RWPE1 (cell line): ENCODE results near the gene KATNAL2.

Experiments
- CTCF ChIA-PET: fragments of 350-600 bp; sonication (Branson Sonifier 250); formaldehyde crosslinking; extraction: SDS; loops from one replicate; lab custom pipeline; 2021; lab: Yijun Ruan, JAX
- POLR2A ChIA-PET: fragments of 400-600 bp; formaldehyde crosslinking; extraction: SDS; loops from one replicate; lab custom pipeline; 2020; ENCODE audit warnings: antibody characterized with exemption; ENCODE audit not compliant: low non-redundant PET; lab: Yijun Ruan, JAX
- DNase-seq: peaks from one replicate; pipeline ENCODE4 v3.0.0; 2012; ENCODE audit warnings: low spot score
- H3K27ac ChIP-seq: fragments of 450-650 bp; 2 replicates; pipeline ENCODE4 v1.5.1; 2017
- TF ChIP-seq, protein P1 (sequence below): fragments of 450-650 bp; conservative IDR thresholded peaks from 2 replicates; pipeline ENCODE4 v1.5.1; 2017; ENCODE audit warnings: low read depth, mild to moderate bottlenecking

KATNAL2 gene

DNA sequence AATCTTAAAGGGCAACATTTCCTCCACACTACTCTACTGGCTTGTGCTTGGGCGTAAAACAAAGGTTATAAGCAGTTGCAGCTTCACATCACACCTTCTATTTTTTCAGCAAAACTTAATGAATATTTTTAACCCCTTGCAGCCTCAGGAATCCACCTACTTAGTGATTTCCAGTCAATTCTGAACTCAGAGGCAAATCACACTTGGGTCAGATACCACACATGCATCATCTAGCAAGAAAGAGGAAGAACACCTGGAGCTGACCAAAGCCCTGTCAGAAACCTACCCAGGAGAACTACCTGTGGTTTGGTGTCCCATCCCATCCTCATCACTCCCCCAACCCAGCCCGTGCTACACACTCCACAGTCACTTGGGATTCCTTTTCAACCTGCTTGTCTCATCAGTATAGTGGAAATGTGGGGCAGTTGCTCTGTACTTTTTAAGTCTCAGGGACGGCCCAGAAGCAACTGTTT is 25.6 kb upstream of the KATNAL2 start:
- ChIA-PET CTCF (no interaction called here), POLR2A (no interaction called here)
- TF ChIP-seq, protein P1, sequence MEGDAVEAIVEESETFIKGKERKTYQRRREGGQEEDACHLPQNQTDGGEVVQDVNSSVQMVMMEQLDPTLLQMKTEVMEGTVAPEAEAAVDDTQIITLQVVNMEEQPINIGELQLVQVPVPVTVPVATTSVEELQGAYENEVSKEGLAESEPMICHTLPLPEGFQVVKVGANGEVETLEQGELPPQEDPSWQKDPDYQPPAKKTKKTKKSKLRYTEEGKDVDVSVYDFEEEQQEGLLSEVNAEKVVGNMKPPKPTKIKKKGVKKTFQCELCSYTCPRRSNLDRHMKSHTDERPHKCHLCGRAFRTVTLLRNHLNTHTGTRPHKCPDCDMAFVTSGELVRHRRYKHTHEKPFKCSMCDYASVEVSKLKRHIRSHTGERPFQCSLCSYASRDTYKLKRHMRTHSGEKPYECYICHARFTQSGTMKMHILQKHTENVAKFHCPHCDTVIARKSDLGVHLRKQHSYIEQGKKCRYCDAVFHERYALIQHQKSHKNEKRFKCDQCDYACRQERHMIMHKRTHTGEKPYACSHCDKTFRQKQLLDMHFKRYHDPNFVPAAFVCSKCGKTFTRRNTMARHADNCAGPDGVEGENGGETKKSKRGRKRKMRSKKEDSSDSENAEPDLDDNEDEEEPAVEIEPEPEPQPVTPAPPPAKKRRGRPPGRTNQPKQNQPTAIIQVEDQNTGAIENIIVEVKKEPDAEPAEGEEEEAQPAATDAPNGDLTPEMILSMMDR: no peak
- DNase-seq: no peak
- no peak overlapping the region for H3K27ac ChIP-seq

GRCh38 chr18:46892842-46893241 is 24.6 kb upstream of the KATNAL2 start:
- TF ChIP-seq, protein P1: no peak
- ChIA-PET CTCF (no interaction called here), POLR2A (no interaction called here)
- no peak for DNase-seq
- H3K27ac ChIP-seq: no peak overlapping the region

GRCh38 chr18:46893360-46893759 is 24.0 kb upstream of the KATNAL2 start:
- POLR2A ChIA-PET: no interaction called here

GRCh38 chr18:46894124-46894523 is 23.3 kb upstream of the KATNAL2 start:
- TF ChIP-seq, protein P1: no peak
- ChIA-PET CTCF (no interaction called here), POLR2A (no interaction called here)
- no peak for DNase-seq
- no peak overlapping the region for H3K27ac ChIP-seq

More at GRCh38 chr18:46893360-46893759, 24.0 kb upstream of the KATNAL2 start:
- CTCF ChIA-PET: no interaction called here
- DNase-seq: no peak
- no peak overlapping the region for H3K27ac ChIP-seq
- TF ChIP-seq, protein P1: no peak

GRCh38 chr18:46899274-46899948 is 18.0 kb upstream of the KATNAL2 start:
- ChIA-PET CTCF (interaction anchor here (0.5 kb wide), 1 partner anchor 23 kb away, joined by 3 read pairs; no protein-coding TSS in a partner anchor), POLR2A (no interaction called here)
- no peak overlapping the region for H3K27ac ChIP-seq

GRCh38 chr18:46903406-46903805 is 14.0 kb upstream of the KATNAL2 start:
- DNase-seq: no peak
- TF ChIP-seq, protein P1: no peak
- CTCF ChIA-PET: no interaction called here
- H3K27ac ChIP-seq: no peak overlapping the region
- POLR2A ChIA-PET: no interaction called here

More at GRCh38 chr18:46899274-46899948, 18.0 kb upstream of the KATNAL2 start:
- TF ChIP-seq, protein P1: no peak
- no peak for DNase-seq
